Measurements from ENCODE around the gene IFT57.

IFT57 gene

GRCh38 chr3:108124337-108125152, 97.7 kb downstream of the IFT57 start:
- DNase-seq = peak; percentile 86

- no peak for DNase-seq
These were observed 98.9 kb downstream of the IFT57 start for GRCh38 chr3:108123326-108123725.

- DNase-seq = no peak
These were observed 99.9 kb downstream of the IFT57 start for GRCh38 chr3:108122276-108122675.

DNA sequence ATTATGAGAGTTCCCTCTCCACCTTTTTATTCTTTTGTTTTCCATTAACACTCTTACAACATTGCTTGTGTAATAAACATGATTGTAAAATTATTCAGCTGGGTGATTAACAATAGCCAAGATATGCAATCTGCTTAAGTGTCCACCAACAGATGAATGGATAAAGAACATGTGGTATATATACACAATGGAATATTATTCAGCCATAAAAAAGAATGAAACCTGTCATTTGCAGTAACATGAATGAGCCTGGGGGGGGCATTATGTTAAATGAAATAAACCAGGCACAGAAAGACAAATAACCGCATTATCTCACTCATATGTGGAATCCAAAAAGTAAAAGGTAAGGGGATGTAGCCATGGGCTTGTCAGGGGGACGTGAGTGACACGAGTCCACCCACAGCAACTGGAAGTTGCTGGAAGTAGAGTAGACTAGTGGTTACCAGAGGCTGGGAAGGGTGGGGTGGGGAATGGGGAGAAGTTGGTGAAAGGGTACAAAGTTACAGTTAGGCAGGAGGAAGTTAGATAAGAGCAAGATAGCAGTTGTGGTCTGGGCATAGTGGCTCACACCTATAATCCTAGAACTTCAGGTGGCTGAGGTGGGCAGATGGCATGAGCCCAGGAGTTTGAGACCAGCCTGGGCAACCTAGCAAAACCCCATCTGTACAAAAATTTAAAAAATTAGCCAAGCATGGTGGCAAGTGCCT, 102.7 kb downstream of the IFT57 start:
- DNase-seq = no peak

DNA sequence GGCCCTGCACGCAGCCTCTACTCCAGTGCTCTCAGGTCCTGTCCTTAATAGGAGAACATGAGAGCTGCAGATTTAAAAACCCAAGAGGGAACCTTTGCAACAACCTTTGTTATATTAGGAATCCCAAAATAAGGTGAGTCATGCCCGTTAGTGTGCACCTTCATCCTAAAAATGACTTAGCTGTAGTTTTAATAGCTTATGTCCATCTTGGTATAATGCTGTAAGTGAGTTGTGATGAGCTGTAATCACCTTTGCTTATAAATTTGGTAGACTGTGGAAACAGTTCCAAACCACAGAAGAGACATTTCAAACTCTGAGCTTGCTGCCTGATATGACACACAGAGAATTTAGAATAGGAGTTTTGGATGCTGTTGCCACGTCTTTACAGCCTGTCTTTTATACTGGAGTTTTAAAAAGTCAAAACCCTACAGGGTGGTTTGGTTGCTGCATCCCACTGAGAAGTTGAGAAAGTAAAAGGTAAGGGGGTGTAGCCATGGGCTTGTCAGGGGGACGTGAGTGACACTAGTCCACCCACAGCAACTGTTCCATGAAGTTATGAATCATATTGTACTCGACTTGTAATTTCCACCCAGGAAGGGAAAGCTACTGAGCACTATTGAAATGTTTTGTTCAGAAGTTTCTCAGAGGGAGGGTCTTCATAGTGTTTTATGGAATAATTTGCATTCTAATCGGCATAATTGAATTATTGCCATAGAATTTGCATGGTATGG, 104.0 kb downstream of the IFT57 start:
- no peak for DNase-seq

- no peak for DNase-seq
These were observed 104.9 kb downstream of the IFT57 start for GRCh38 chr3:108117241-108117775.

- no peak for DNase-seq
These were observed 107.7 kb downstream of the IFT57 start for GRCh38 chr3:108114423-108115065.

DNA sequence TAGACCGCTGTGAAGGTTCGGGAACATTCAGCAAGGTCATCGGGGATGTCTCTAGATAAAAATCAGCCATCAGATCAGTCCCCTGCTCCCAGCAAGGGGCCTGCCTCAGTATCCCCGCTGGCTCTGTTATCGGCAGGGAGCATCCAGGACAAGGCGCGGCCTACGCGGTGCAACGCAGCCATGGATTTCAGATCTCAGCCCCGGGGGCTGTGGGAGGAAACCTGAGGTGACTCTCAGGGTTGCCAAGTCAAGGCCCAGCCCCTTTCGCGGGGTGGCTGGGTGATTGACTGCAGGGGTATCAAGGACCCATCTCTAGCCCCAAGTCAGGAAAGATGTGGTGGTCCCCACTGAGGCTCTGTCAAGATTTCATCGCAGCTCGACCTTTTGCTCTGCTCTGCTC, 108.2 kb downstream of the IFT57 start:
- no peak for DNase-seq

DNA sequence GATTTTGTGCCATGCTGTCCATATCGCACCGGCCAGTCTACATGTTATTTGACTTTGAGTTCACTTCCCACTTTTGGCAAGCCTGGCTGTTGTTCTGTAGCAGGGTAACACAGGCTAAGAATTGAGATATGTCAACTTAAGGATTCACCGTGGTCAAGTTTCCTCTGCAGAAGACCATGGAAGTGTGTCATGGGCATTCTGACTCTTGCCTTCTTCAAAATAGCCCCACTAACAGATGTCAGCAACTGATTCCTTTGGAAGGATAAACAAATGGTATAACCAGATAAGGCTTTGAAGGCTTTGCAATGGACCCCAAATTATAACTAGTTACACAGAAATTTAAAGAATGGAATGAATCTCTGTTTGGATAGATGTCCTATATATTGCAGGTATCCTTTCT, 111.3 kb downstream of the IFT57 start:
- no peak for DNase-seq

All from activated CD4-positive, alpha-beta T cell treated with anti-CD3 and anti-CD28 coated beads, Interleukin-2, Interleukin-6, amounts not matched to agents 100 ng/mL and 50 ng/mL, durations not matched to agents 16 hours and 8 hours (primary cell).